GM10266 (cell line): Measurements from ENCODE around the gene RAI1.
A peak's percentile ranks its signal among the peaks of the same experiment; 100 is the strongest.

Experiments
- DNase-seq: peaks from one replicate; pipeline ENCODE4 v3.0.0; 2012; ENCODE audit errors: extremely low spot score
- CTCF ChIP-seq: IDR thresholded peaks from 2 replicates; pipeline ENCODE4 v1.5.1; 2012; ENCODE audit warnings: mild to moderate bottlenecking, low read depth; ENCODE audit not compliant: control insufficient read depth, insufficient read depth; ENCODE audit errors: missing control alignments

Gene RAI1

DNA sequence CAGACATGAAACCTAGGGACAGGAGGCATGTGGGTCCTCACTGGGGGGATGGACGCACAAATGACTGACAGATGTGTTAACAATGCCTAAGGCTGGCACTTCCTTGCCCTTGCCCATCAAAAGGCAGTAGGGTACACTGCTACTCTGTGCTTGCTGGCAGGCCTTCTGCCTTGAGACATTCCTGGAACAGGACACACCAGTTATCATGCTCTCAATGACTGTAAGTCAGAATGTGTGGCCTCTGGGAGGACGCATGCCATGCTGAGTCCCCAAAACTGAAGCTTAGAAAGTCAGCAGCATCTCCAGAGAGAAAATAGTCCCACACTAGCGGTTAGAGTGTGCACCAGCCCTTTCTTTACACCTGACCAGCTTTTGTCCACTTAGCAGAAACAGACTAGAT lies 171.7 kb downstream of the RAI1 start:
- TF ChIP-seq CTCF, result no peak
- no peak for DNase-seq

- no peak for DNase-seq
- no peak for TF ChIP-seq CTCF
These were observed 172.7 kb downstream of the RAI1 start for GRCh38 chr17:17853811-17854447.

GRCh38 chr17:17855976-17856375 lies 174.7 kb downstream of the RAI1 start:
- no peak for TF ChIP-seq CTCF
- DNase-seq, result no peak

GRCh38 chr17:17856386-17856785 lies 175.1 kb downstream of the RAI1 start:
- no peak for TF ChIP-seq CTCF
- DNase-seq, result no peak

GRCh38 chr17:17857496-17857895 lies 176.2 kb downstream of the RAI1 start:
- no peak for TF ChIP-seq CTCF
- DNase-seq, result no peak

DNA sequence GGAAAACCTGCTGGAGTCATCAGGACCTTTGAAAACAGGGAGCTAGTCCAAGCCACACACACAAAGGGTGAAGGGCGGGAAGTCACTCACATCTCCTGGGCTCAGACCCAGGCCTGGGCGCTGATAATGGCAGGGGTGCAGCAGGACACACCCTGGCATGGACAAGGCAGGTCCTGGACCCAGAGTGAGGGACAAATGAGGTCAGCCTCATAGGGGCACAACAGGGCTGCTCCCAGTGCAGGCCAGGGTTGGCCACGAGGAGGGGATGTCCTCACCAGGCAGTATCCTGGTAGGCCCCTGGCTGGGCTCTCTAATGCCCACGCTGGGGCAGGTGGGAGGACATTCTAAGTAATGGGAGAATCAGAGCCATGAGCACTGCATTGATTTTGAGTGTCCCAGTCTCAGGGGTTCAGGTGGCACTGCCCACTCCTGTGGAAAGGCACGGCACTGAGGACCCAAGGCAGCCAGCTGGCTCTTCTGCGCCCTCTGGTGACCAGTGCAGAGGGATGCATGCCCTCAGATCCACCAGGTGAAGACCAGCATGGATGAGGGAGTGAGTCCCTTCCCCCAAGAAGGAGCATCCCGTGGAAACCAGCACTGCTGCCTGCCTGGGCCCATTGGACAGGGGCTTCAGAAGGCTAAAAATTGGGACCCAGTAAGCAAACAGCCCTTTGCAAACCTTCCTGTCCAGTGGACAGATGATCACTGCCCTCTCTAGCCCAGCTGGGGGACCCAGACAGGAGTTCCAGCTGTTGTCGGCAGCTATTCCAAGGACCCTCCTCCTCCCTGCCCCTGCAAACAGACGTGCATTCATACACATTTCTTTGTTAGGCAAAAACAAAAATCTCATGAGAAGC lies 178.9 kb downstream of the RAI1 start:
- TF ChIP-seq CTCF, result peak; percentile 97
- DNase-seq, result peak; percentile 72

DNA sequence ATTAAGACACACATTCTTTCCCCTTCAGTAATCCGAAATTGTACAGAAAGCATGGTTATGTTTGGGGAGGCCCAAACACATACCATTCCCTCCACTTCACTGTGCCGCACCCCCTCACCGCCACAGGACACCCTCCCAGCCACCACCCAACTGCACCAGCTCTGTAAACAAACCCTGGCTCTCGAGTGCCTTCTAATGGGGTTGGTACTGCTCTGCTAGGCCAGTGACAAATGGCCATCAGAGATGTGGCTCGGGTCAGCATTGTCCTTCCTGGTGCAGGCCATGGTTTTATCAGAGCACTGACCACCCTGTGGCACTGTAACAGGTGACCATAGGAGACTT lies 179.5 kb downstream of the RAI1 start:
- DNase-seq, result no peak
- no peak for TF ChIP-seq CTCF
